Ectodermal cell (in vitro differentiated cells): ENCODE results near the gene OSBPL8.

Experiments used
- H3K27ac ChIP-seq: 2 replicates; pipeline ENCODE4 v1.7.0; 2013; ENCODE audit warnings: mild to moderate bottlenecking, low read depth, low read length; ENCODE audit not compliant: insufficient read depth, poor library complexity, severe bottlenecking
- H3K27me3 ChIP-seq: 2 replicates; pipeline ENCODE4 v1.7.0; 2013; ENCODE audit warnings: mild to moderate bottlenecking, low read length; ENCODE audit not compliant: insufficient read depth, control insufficient read depth, poor library complexity, severe bottlenecking
- H3K36me3 ChIP-seq: one replicate; pipeline ENCODE4 v1.7.0; 2013; ENCODE audit warnings: low read length; ENCODE audit not compliant: control insufficient read depth, insufficient read depth
- H3K4me1 ChIP-seq: one replicate; pipeline ENCODE4 v1.7.0; 2013; ENCODE audit warnings: low read length; ENCODE audit not compliant: control insufficient read depth, insufficient read depth
- H3K4me3 ChIP-seq: 2 replicates; pipeline ENCODE4 v1.7.0; 2013; ENCODE audit warnings: low read depth, low read length, control low read depth; ENCODE audit not compliant: insufficient read depth
- H3K9me3 ChIP-seq: 2 replicates; pipeline ENCODE4 v1.7.0; 2013; ENCODE audit warnings: mild to moderate bottlenecking, low read length, moderate library complexity; ENCODE audit not compliant: control insufficient read depth
- WGBS, 2 experiments: methylation state at CpG; one replicate each; pipeline ENCODE4 v1.1.7; 2013; ENCODE audit warnings: missing lambda C conversion rate in 2 of 2; 5-methylcytosine and 5-hydroxymethylcytosine counted together

The OSBPL8 gene

DNA sequence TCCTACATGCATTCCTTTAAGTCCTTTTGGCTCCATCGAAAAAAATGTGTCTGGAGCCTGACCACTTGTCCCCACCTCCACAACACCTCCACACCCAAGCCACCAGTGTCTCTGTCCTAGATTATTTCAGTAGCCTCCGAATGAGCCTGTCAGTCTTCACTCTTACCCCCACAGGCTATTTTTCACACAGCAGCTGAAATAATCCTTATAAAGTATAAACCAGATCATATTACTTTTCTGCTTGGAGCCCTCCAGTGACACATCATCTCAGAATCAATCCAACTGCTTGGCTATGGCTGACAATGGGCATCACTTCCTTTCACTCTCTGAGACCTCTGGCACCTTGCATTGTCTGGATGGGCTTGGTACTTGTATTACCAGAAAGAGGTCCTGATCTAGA, 256.2 kb downstream of the OSBPL8 start:
- Histone ChIP-seq H3K4me1 (peaks cover 5% of the 10 kb centered on the region), H3K36me3 (no peaks in the 10 kb centered on the region), H3K27ac (no peak overlapping the region), H3K27me3 (no peaks in the 10 kb centered on the region), H3K4me3 (no peak overlapping the region), H3K9me3 (no peaks in the 10 kb centered on the region)
- 92% methylated on average over 2 of the region's 2 CpGs for WGBS, 2 experiments
